ENCODE measurements around the gene NEMF. TPM values are rescaled to one million over a fixed set of nuclear protein-coding genes. Genes with fewer than 3 reads are reported as not detected.

NEMF gene
- total and polyA plus RNA-seq, 12 donors, result 14.8 to 94.1 (median 56.0) TPM

DNA sequence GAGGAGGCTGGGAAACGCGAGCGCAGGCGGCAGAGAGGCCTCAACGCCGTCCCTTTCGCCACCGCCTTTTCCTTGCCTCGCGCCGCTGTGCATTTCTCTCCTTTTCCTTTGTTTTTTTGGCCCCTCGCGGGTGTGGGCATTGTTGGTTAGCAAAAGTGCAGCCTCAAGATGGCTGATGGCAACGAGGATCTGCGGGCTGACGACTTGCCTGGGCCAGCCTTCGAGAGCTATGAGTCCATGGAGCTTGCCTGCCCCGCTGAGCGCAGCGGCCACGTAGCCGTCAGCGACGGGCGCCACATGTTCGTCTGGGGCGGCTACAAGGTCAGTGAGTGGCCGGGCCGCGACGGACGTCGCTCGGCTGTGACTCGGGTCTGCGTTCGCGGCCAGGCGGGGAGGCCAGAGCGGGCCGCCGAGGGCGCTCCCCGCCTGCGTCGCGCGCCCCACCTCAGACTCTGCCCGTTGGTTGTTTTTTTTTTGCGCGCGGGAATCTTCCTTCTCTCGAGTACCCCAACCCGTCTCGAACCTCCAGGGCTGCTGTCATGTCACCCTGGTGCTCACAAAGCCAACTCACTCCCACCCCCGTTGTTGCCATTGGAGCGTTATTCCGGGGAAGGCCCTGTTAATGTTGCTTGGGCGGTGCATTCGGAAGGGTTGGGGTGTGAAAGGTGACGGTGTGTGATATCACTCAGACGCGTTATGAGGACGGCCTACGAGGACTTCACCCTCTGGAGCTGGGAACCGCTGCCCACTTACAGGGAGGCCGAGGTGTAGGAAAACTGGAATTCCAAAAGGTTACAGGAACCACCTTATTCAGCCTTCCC lies 84.1 kb downstream of the NEMF start:
- Histone ChIP-seq H3K27ac (peak overlapping the region; percentile 87 to 99 (median 98)), H3K4me3 (peak overlapping the region; percentile 33 to 100 (median 86)), H3K27me3 (no peaks in the 10 kb centered on the region), H3K9me3 (replicated peaks in 1 of 3) (no peaks in the 10 kb centered on the region), H3K4me1 (replicated peaks in 1 of 2) (peaks cover 26 to 34% of the 10 kb centered on the region in 2 donors), H3K36me3 (replicated peaks in 1 of 2) (peaks cover 0 to under 1% of the 10 kb centered on the region in 2 donors)
- DNase-seq, result peak; percentile 65 to 84 (median 75)
- intact Hi-C loops (cut with DNase I), result loop anchor here (5.0 to 10.0 kb wide), 2 partner anchors 131 to 134 kb away; partner anchors contain the start of gene DNAAF2 (in 2 of the 2)
- TF ChIP-seq POLR2A (IDR thresholded peaks at IDR 0.05), result no peak
- TF ChIP-seq, protein P1, sequence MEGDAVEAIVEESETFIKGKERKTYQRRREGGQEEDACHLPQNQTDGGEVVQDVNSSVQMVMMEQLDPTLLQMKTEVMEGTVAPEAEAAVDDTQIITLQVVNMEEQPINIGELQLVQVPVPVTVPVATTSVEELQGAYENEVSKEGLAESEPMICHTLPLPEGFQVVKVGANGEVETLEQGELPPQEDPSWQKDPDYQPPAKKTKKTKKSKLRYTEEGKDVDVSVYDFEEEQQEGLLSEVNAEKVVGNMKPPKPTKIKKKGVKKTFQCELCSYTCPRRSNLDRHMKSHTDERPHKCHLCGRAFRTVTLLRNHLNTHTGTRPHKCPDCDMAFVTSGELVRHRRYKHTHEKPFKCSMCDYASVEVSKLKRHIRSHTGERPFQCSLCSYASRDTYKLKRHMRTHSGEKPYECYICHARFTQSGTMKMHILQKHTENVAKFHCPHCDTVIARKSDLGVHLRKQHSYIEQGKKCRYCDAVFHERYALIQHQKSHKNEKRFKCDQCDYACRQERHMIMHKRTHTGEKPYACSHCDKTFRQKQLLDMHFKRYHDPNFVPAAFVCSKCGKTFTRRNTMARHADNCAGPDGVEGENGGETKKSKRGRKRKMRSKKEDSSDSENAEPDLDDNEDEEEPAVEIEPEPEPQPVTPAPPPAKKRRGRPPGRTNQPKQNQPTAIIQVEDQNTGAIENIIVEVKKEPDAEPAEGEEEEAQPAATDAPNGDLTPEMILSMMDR (IDR thresholded peaks at IDR 0.05), result no peak
- WGBS, 4 donors, result 0% methylated on average over 28 to 67 of the region's 67 CpGs

DNA sequence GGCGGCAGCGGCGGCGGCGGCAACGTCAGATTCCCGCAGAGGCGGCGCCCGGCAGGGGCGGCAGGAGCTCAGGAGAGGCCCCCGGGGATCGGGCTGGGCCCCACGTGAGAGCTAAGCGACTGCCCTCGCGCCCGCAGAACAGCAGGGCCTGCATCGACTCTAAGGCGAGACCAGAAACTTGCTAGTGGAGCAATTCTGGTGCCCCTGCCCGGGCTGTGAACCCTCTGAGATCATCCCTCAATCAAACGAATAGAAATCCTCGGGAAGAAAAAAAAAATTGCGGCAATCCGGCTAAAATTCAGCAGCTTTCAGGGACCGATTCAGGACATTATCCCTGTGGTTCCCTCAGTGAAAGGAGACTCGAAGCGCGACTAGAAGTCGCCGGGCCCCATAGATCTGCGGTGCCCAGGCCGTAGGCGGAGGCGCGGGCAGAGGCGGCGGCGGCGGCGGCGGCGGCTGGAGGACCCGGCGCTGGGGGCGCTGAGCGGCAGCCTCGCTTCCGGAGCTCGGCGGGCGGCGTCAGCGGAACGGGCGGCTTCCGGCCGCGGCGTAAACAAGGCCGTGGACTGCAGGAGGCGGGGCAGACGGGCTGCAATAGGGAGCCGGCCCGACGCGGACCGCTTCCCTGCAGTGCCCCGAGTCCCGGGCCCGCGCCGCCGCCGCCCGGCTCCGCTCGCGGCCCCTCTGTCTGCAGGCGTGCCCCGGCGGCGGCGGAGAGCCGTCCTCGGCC lies 84.9 kb downstream of the NEMF start, which contains the start of gene KLHDC2:
TSS of gene KLHDC2 (plus strand) at position 583 of the 730 bp plus-strand sequence. CDS start 316 bp downstream, outside the sequence.
- Histone ChIP-seq H3K4me1 (replicated peaks in 1 of 2) (peaks cover 26 to 34% of the 10 kb centered on the region in 2 donors), H3K27ac (peak within 1 kb of the TSS; percentile 87 to 99 (median 98)), H3K4me3 (peak within 1 kb of the TSS; percentile 33 to 100 (median 86)), H3K36me3 (replicated peaks in 1 of 2) (no peaks in the 10 kb centered on the region), H3K27me3 (no peaks in the 10 kb centered on the region), H3K9me3 (replicated peaks in 1 of 3) (no peaks in the 10 kb centered on the region)
- WGBS, 4 donors, result 0% methylated on average over 29 to 84 of the region's 86 CpGs
- TF ChIP-seq POLR2A (IDR thresholded peaks at IDR 0.05), result peak; percentile 92 to 97
- TF ChIP-seq, protein P1 (IDR thresholded peaks at IDR 0.05), result peak in 3 of 6 experiments; percentile 25 to 33 (median 31)
- peak; percentile 88 to 93 (median 91) for DNase-seq
- intact Hi-C loops (cut with DNase I), result loop anchor here (5.0 to 10.0 kb wide), 2 partner anchors 130 to 133 kb away; partner anchors contain the start of gene DNAAF2 (in 2 of the 2)

DNA sequence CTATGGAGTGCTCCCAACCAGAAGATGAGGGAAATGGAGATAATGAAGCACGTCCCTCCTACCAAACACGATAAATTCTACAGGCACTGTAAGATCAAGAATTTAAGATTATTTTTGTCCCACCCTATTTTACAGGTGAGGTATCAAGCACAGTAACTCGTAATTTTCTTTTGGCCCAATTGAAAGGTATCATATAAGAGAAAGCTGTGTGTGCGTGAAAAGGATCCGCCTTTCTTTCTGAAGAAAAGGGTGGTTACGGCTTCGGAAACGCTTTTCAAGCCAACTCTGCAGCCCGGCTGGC lies 85.4 kb downstream of the NEMF start:
- Histone ChIP-seq H3K27me3 (no peaks in the 10 kb centered on the region), H3K4me1 (replicated peaks in 1 of 2) (peaks cover 26 to 34% of the 10 kb centered on the region in 2 donors), H3K4me3 (peak overlapping the region in 2 of 4 donors; percentile 33 to 84), H3K27ac (peak overlapping the region; percentile 87 to 99 (median 98)), H3K9me3 (replicated peaks in 1 of 3) (no peaks in the 10 kb centered on the region), H3K36me3 (replicated peaks in 1 of 2) (no peaks in the 10 kb centered on the region)
- WGBS, 4 donors, result 0 to 2% (median 1%) methylated on average over 8 to 9 of the region's 9 CpGs
- no peak for DNase-seq
- intact Hi-C loops (cut with DNase I), result loop anchor here (5.0 to 10.0 kb wide), 2 partner anchors 130 to 132 kb away; partner anchors contain the start of gene DNAAF2 (in 2 of the 2)
- no peak for TF ChIP-seq POLR2A (IDR thresholded peaks at IDR 0.05)
- TF ChIP-seq, protein P1 (IDR thresholded peaks at IDR 0.05), result no peak

DNA sequence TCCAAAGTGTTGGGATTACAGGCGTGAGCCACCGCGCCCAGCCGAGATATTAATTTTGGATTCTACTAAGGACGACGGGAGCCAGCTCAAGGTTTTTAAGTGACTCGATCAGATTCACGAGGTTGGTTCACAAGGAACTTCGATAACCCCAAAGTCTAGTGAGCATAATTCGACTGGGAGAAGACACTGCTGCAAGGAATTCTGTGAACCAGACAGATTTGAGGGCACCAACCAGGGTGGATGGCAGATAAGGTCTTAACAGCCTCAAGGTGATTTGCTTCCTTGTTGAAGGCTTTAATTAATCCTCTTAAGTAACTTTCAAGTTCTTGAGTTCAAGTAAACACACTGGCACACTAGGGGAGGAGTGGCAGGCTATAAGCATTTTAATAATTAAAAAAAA lies 85.7 kb downstream of the NEMF start:
- Histone ChIP-seq H3K4me1 (replicated peaks in 1 of 2) (peaks cover 26 to 34% of the 10 kb centered on the region in 2 donors), H3K4me3 (peak overlapping the region in 2 of 4 donors; percentile 33 to 84), H3K36me3 (replicated peaks in 1 of 2) (no peaks in the 10 kb centered on the region), H3K27ac (peak overlapping the region; percentile 87 to 99 (median 98)), H3K27me3 (no peaks in the 10 kb centered on the region), H3K9me3 (replicated peaks in 1 of 3) (no peaks in the 10 kb centered on the region)
- intact Hi-C loops (cut with DNase I), result loop anchor here (5.0 to 10.0 kb wide), 2 partner anchors 130 to 132 kb away; partner anchors contain the start of gene DNAAF2 (in 2 of the 2)
- TF ChIP-seq, protein P1 (IDR thresholded peaks at IDR 0.05), result no peak
- peak in 1 of 2 donors; percentile 13 for TF ChIP-seq POLR2A (IDR thresholded peaks at IDR 0.05)
- WGBS, 4 donors, result 41 to 62% (median 51%) methylated on average over 9 to 10 of the region's 10 CpGs
- peak; percentile 30 to 70 (median 56) for DNase-seq

Data from adrenal gland (tissue), 12 donors.